Measurements from ENCODE around the gene SPON1.

Gene SPON1

GRCh38 chr11:14079011-14079410 lies 116.5 kb downstream of the SPON1 start:
- no peak overlapping the region for H3K9ac ChIP-seq (ENCODE audit: low read length)
- no peaks in the 10 kb centered on the region for H3K36me3 ChIP-seq (replicated peaks; ENCODE audit: insufficient read depth, low read length)
- no peaks in the 10 kb centered on the region for H3K9me2 ChIP-seq (replicated peaks; ENCODE audit: insufficient read depth, low read length)
- H3K79me2 ChIP-seq (ENCODE audit: low read length): no peaks in the 10 kb centered on the region
- H3F3A ChIP-seq (ENCODE audit: insufficient read depth, low read length): no peaks in the 10 kb centered on the region
- no peaks in the 10 kb centered on the region for H3K27me3 ChIP-seq (replicated peaks; ENCODE audit: insufficient read depth, low read length)
- no peaks in the 10 kb centered on the region for H4K20me1 ChIP-seq (ENCODE audit: insufficient read depth, low read length)
- no peak overlapping the region for H3K27ac ChIP-seq (ENCODE audit: low read length)
- H3K4me3 ChIP-seq (ENCODE audit: low read length): no peak overlapping the region
- H2AFZ ChIP-seq (ENCODE audit: low read length): no peak overlapping the region
- TF ChIP-seq CTCF (IDR thresholded peaks at IDR 0.05; ENCODE audit: low read length) (no peak), EZH2phosphoT487 (IDR thresholded peaks at IDR 0.05; ENCODE audit: low read length) (no peak), EZH2 (optimal IDR thresholded peaks at IDR 0.05; ENCODE audit: low read depth, low read length) (no peak)
- no peaks in the 10 kb centered on the region for H3K9me3 ChIP-seq (replicated peaks; ENCODE audit: insufficient read depth, low read length)
- no peak overlapping the region for H3K4me2 ChIP-seq (ENCODE audit: low read depth, low read length)
- DNase-seq: no peak
- no peaks in the 10 kb centered on the region for H3K4me1 ChIP-seq (ENCODE audit: low read length)

GRCh38 chr11:14079797-14080196 lies 117.3 kb downstream of the SPON1 start:
- Histone ChIP-seq H4K20me1 (ENCODE audit: insufficient read depth, low read length) (no peaks in the 10 kb centered on the region), H3K4me3 (ENCODE audit: low read length) (no peak overlapping the region), H3K27ac (ENCODE audit: low read length) (no peak overlapping the region), H3K9me2 (replicated peaks; ENCODE audit: insufficient read depth, low read length) (no peaks in the 10 kb centered on the region), H3K4me2 (ENCODE audit: low read depth, low read length) (no peak overlapping the region), H3K4me1 (ENCODE audit: low read length) (no peaks in the 10 kb centered on the region), H3K79me2 (ENCODE audit: low read length) (no peaks in the 10 kb centered on the region), H3K27me3 (replicated peaks; ENCODE audit: insufficient read depth, low read length) (no peaks in the 10 kb centered on the region), H3F3A (ENCODE audit: insufficient read depth, low read length) (no peaks in the 10 kb centered on the region), H3K36me3 (replicated peaks; ENCODE audit: insufficient read depth, low read length) (no peaks in the 10 kb centered on the region), H2AFZ (ENCODE audit: low read length) (no peak overlapping the region), H3K9ac (ENCODE audit: low read length) (no peak overlapping the region), H3K9me3 (replicated peaks; ENCODE audit: insufficient read depth, low read length) (no peaks in the 10 kb centered on the region)
- no peak for DNase-seq
- no peak for TF ChIP-seq EZH2phosphoT487 (IDR thresholded peaks at IDR 0.05; ENCODE audit: low read length)
- TF ChIP-seq CTCF (IDR thresholded peaks at IDR 0.05; ENCODE audit: low read length): no peak
- TF ChIP-seq EZH2 (optimal IDR thresholded peaks at IDR 0.05; ENCODE audit: low read depth, low read length): no peak

GRCh38 chr11:14081581-14082231 lies 119.2 kb downstream of the SPON1 start:
- Histone ChIP-seq H3K4me2 (ENCODE audit: low read depth, low read length) (no peak overlapping the region), H3K27me3 (replicated peaks; ENCODE audit: insufficient read depth, low read length) (no peaks in the 10 kb centered on the region), H3K4me1 (ENCODE audit: low read length) (no peaks in the 10 kb centered on the region), H2AFZ (ENCODE audit: low read length) (no peak overlapping the region), H3K9me2 (replicated peaks; ENCODE audit: insufficient read depth, low read length) (no peaks in the 10 kb centered on the region), H4K20me1 (ENCODE audit: insufficient read depth, low read length) (no peaks in the 10 kb centered on the region), H3K36me3 (replicated peaks; ENCODE audit: insufficient read depth, low read length) (no peaks in the 10 kb centered on the region), H3K79me2 (ENCODE audit: low read length) (no peaks in the 10 kb centered on the region), H3F3A (ENCODE audit: insufficient read depth, low read length) (no peaks in the 10 kb centered on the region), H3K9me3 (replicated peaks; ENCODE audit: insufficient read depth, low read length) (no peaks in the 10 kb centered on the region), H3K9ac (ENCODE audit: low read length) (no peak overlapping the region), H3K27ac (ENCODE audit: low read length) (no peak overlapping the region), H3K4me3 (ENCODE audit: low read length) (no peak overlapping the region)
- DNase-seq: no peak
- no peak for TF ChIP-seq CTCF (IDR thresholded peaks at IDR 0.05; ENCODE audit: low read length)
- TF ChIP-seq EZH2 (optimal IDR thresholded peaks at IDR 0.05; ENCODE audit: low read depth, low read length): no peak
- no peak for TF ChIP-seq EZH2phosphoT487 (IDR thresholded peaks at IDR 0.05; ENCODE audit: low read length)
